Activated CD8-positive, alpha-beta T cell treated with anti-CD3 and anti-CD28 coated beads, Interleukin-2, amount 10 ng/mL, durations not matched to agents 7 days and 5 days (primary cell): ENCODE results near the gene ERBIN. TPM values are rescaled to one million over a fixed set of nuclear protein-coding genes. Genes with fewer than 3 reads are reported as not detected.
"Not testable (repeated sequence)": the region's sequence is repeated elsewhere in the genome, so short reads cannot be mapped to it uniquely, and the experiment has no call there.

ENCODE experiments used
- ATAC-seq: fragments of 150-1000 bp; cut with Tn5 transposase; one replicate; pipeline ENCODE4 v1.10.0; 2021; ENCODE audit warnings: moderate library complexity
- CTCF ChIA-PET: fragments of 350-600 bp; sonication (Branson Sonifier 250); formaldehyde crosslinking; loops from one replicate; lab custom pipeline; 2021; ENCODE audit warnings: antibody characterized with exemption; lab: Charles Lee
- POLR2A ChIA-PET: fragments of 350-600 bp; sonication (Branson Sonifier 250); formaldehyde crosslinking; loops from one replicate; lab custom pipeline; 2021; ENCODE audit warnings: antibody characterized with exemption; lab: Charles Lee
- DNase-seq: peaks from one replicate; pipeline ENCODE4 v3.0.0-alpha.2; 2020
- H3K27ac Mint-ChIP-seq: one replicate; pipeline ENCODE4 v1.8.0; 2021; ENCODE audit warnings: mild to moderate bottlenecking, mixed read lengths
- H3K27me3 Mint-ChIP-seq: one replicate; pipeline ENCODE4 v1.8.0; 2021; ENCODE audit warnings: low read depth, mixed read lengths
- H3K36me3 Mint-ChIP-seq: one replicate; pipeline ENCODE4 v1.8.0; 2021; ENCODE audit warnings: low read depth, mixed read lengths
- H3K4me1 Mint-ChIP-seq: one replicate; pipeline ENCODE4 v1.8.0; 2021; ENCODE audit warnings: low read depth, mixed read lengths
- H3K4me3 Mint-ChIP-seq: one replicate; pipeline ENCODE4 v1.8.0; 2021; ENCODE audit warnings: mild to moderate bottlenecking, mixed read lengths
- H3K9me3 Mint-ChIP-seq: one replicate; pipeline ENCODE4 v1.8.0; 2022; ENCODE audit warnings: mixed read lengths; ENCODE audit not compliant: insufficient read depth
- total RNA-seq, 2 experiments: library from RNA; stranded (reverse); gene quantifications; one replicate each; pipeline ENCODE4 v1.2.3, GENCODE V29; 2021

ERBIN gene
- total RNA-seq, 2 experiments from 2014 or later: 44.8 to 46.9 TPM

GRCh38 chr5:66013906-66014305 is 87.5 kb downstream of the ERBIN start:
- DNase-seq: no peak
- Mint-ChIP-seq H3K9me3 (peaks cover 5% of the 10 kb centered on the region), H3K27ac (no peak overlapping the region), H3K4me1 (peaks cover 27% of the 10 kb centered on the region), H3K27me3 (no peaks in the 10 kb centered on the region), H3K36me3 (peaks cover 23% of the 10 kb centered on the region), H3K4me3 (no peak overlapping the region)
- ATAC-seq: no peak
- CTCF ChIA-PET: no interaction called here
- POLR2A ChIA-PET: no interaction called here

GRCh38 chr5:66015196-66015960 is 89.0 kb downstream of the ERBIN start:
- H3K36me3 Mint-ChIP-seq: peaks cover 13% of the 10 kb centered on the region
- ChIA-PET POLR2A (no interaction called here), CTCF (no interaction called here)
- DNase-seq (no peak), ATAC-seq (no peak)
- H3K27ac Mint-ChIP-seq: no peak overlapping the region
- H3K4me3 Mint-ChIP-seq: no peak overlapping the region
- H3K27me3 Mint-ChIP-seq: no peaks in the 10 kb centered on the region
- H3K4me1 Mint-ChIP-seq: peaks cover 16% of the 10 kb centered on the region
- H3K9me3 Mint-ChIP-seq: no peaks in the 10 kb centered on the region

- POLR2A ChIA-PET: no interaction called here
- no peak overlapping the region for H3K4me3 Mint-ChIP-seq
- no peak for ATAC-seq
- no peaks in the 10 kb centered on the region for H3K27me3 Mint-ChIP-seq
- peaks cover 7% of the 10 kb centered on the region for H3K4me1 Mint-ChIP-seq
- no peak overlapping the region for H3K27ac Mint-ChIP-seq
- CTCF ChIA-PET: no interaction called here
- no peak for DNase-seq
- no peaks in the 10 kb centered on the region for H3K9me3 Mint-ChIP-seq
- H3K36me3 Mint-ChIP-seq: peaks cover 14% of the 10 kb centered on the region
Observed at GRCh38 chr5:66021585-66021984, 95.2 kb downstream of the ERBIN start.

GRCh38 chr5:66039296-66039695 is 112.9 kb downstream of the ERBIN start:
- Mint-ChIP-seq H3K4me1 (peaks cover 2% of the 10 kb centered on the region), H3K27ac (no peak overlapping the region), H3K4me3 (no peak overlapping the region), H3K9me3 (no peaks in the 10 kb centered on the region), H3K36me3 (peaks cover 19% of the 10 kb centered on the region), H3K27me3 (no peaks in the 10 kb centered on the region)
- CTCF ChIA-PET: no interaction called here
- no peak for DNase-seq
- POLR2A ChIA-PET: no interaction called here
- no peak for ATAC-seq

GRCh38 chr5:66039701-66040100 is 113.3 kb downstream of the ERBIN start:
- Mint-ChIP-seq H3K27ac (no peak overlapping the region), H3K4me3 (no peak overlapping the region), H3K27me3 (no peaks in the 10 kb centered on the region), H3K9me3 (no peaks in the 10 kb centered on the region), H3K4me1 (peaks cover 2% of the 10 kb centered on the region), H3K36me3 (peaks cover 21% of the 10 kb centered on the region)
- POLR2A ChIA-PET: no interaction called here
- no peak for DNase-seq
- CTCF ChIA-PET: no interaction called here
- ATAC-seq: no peak

GRCh38 chr5:66041627-66042026 is 115.3 kb downstream of the ERBIN start:
- H3K27ac Mint-ChIP-seq: no peak overlapping the region
- H3K9me3 Mint-ChIP-seq: no peaks in the 10 kb centered on the region
- H3K4me1 Mint-ChIP-seq: peaks cover 2% of the 10 kb centered on the region
- POLR2A ChIA-PET: no interaction called here
- ATAC-seq (no peak), DNase-seq (no peak)
- peaks cover 26% of the 10 kb centered on the region for H3K36me3 Mint-ChIP-seq
- H3K27me3 Mint-ChIP-seq: no peaks in the 10 kb centered on the region
- H3K4me3 Mint-ChIP-seq: no peak overlapping the region
- CTCF ChIA-PET: no interaction called here

- ChIA-PET POLR2A (no interaction called here), CTCF (no interaction called here)
- peaks cover 52% of the 10 kb centered on the region for H3K36me3 Mint-ChIP-seq
- ATAC-seq (no peak), DNase-seq (no peak)
- no peak overlapping the region for H3K4me3 Mint-ChIP-seq
- no peaks in the 10 kb centered on the region for H3K27me3 Mint-ChIP-seq
- H3K4me1 Mint-ChIP-seq: no peaks in the 10 kb centered on the region
- peaks cover 8% of the 10 kb centered on the region for H3K9me3 Mint-ChIP-seq
- H3K27ac Mint-ChIP-seq: no peak overlapping the region
Observed at GRCh38 chr5:66057239-66057638, 130.9 kb downstream of the ERBIN start.

GRCh38 chr5:66061320-66061719 is 134.9 kb downstream of the ERBIN start:
- CTCF ChIA-PET, ATAC-seq, H3K9me3 Mint-ChIP-seq, POLR2A ChIA-PET, DNase-seq, H3K4me1 Mint-ChIP-seq, H3K4me3 Mint-ChIP-seq, H3K27me3 Mint-ChIP-seq, H3K27ac Mint-ChIP-seq: not testable (repeated sequence)
- peaks cover 45% of the 10 kb centered on the region for H3K36me3 Mint-ChIP-seq

GRCh38 chr5:66063061-66063460 is 136.7 kb downstream of the ERBIN start:
- H3K36me3 Mint-ChIP-seq: peaks cover 36% of the 10 kb centered on the region
- CTCF ChIA-PET, H3K4me1 Mint-ChIP-seq, DNase-seq, ATAC-seq, H3K27ac Mint-ChIP-seq, H3K4me3 Mint-ChIP-seq, H3K9me3 Mint-ChIP-seq, POLR2A ChIA-PET, H3K27me3 Mint-ChIP-seq: not testable (repeated sequence)

- H3K36me3 Mint-ChIP-seq: peaks cover 26% of the 10 kb centered on the region
- no peak overlapping the region for H3K27ac Mint-ChIP-seq
- no peaks in the 10 kb centered on the region for H3K27me3 Mint-ChIP-seq
- ATAC-seq: no peak
- no peak for DNase-seq
- CTCF ChIA-PET: no interaction called here
- H3K4me3 Mint-ChIP-seq: no peak overlapping the region
- no peaks in the 10 kb centered on the region for H3K4me1 Mint-ChIP-seq
- no peaks in the 10 kb centered on the region for H3K9me3 Mint-ChIP-seq
- POLR2A ChIA-PET: no interaction called here
Observed at GRCh38 chr5:66066826-66067225, 140.5 kb downstream of the ERBIN start.

GRCh38 chr5:66072031-66072430 is 145.7 kb downstream of the ERBIN start:
- Mint-ChIP-seq H3K27me3 (no peaks in the 10 kb centered on the region), H3K36me3 (peaks cover 17% of the 10 kb centered on the region), H3K27ac (no peak overlapping the region), H3K4me1 (peaks cover 2% of the 10 kb centered on the region), H3K4me3 (no peak overlapping the region), H3K9me3 (no peaks in the 10 kb centered on the region)
- DNase-seq (no peak), ATAC-seq (no peak)
- POLR2A ChIA-PET: no interaction called here
- CTCF ChIA-PET: no interaction called here

- peaks cover 25% of the 10 kb centered on the region for H3K36me3 Mint-ChIP-seq
- no peak for DNase-seq
- POLR2A ChIA-PET: no interaction called here
- no peak overlapping the region for H3K27ac Mint-ChIP-seq
- no peak for ATAC-seq
- peaks cover 2% of the 10 kb centered on the region for H3K4me1 Mint-ChIP-seq
- no peak overlapping the region for H3K4me3 Mint-ChIP-seq
- CTCF ChIA-PET: no interaction called here
- no peaks in the 10 kb centered on the region for H3K9me3 Mint-ChIP-seq
- no peaks in the 10 kb centered on the region for H3K27me3 Mint-ChIP-seq
Observed at GRCh38 chr5:66074901-66075300, 148.5 kb downstream of the ERBIN start.

GRCh38 chr5:66080664-66081063 is 154.3 kb downstream of the ERBIN start:
- CTCF ChIA-PET: no interaction called here
- ATAC-seq: no peak
- Mint-ChIP-seq H3K27ac (no peak overlapping the region), H3K4me1 (no peaks in the 10 kb centered on the region), H3K9me3 (no peaks in the 10 kb centered on the region), H3K36me3 (peaks cover 20% of the 10 kb centered on the region), H3K4me3 (no peak overlapping the region), H3K27me3 (no peaks in the 10 kb centered on the region)
- POLR2A ChIA-PET: no interaction called here
- no peak for DNase-seq
